Gastroesophageal sphincter (tissue), 3 donors: Measurements from ENCODE around the gene AXIN1.

Experiments
- CTCF ChIP-seq, 4 experiments: fragments of 200-600 bp in 2 of 4; fragments of 450-650 bp in 2 of 4; sonication (generic) in 1 of 4; IDR thresholded peaks; one replicate each; pipeline ENCODE4 v1.5.1; 2017 to 2019; ENCODE audit warnings: antibody characterized with exemption in 4 of 4, mild to moderate bottlenecking in 2 of 4, moderate library complexity in 2 of 4
- EP300 ChIP-seq: sonication (generic); formaldehyde crosslinking; IDR thresholded peaks from one replicate; pipeline ENCODE4 v1.6.1; 2017; ENCODE audit warnings: antibody characterized with exemption, mild to moderate bottlenecking
- POLR2A ChIP-seq, 2 donors: fragments of 450-650 bp; IDR thresholded peaks; one replicate each; pipeline ENCODE4 v1.6.1; 2017; ENCODE audit warnings: antibody characterized with exemption in 2 of 2, mild to moderate bottlenecking in 2 of 2, moderate library complexity in 1 of 2
- POLR2AphosphoS5 ChIP-seq: sonication (generic); formaldehyde crosslinking; IDR thresholded peaks from one replicate; pipeline ENCODE4 v1.6.1; 2017; ENCODE audit warnings: antibody characterized with exemption

GRCh38 chr16:270381-271255 lies 81.9 kb downstream of the AXIN1 start:
- no peak for TF ChIP-seq POLR2A (IDR thresholded peaks at IDR 0.05)
- no peak for TF ChIP-seq CTCF (IDR thresholded peaks at IDR 0.05)
- TF ChIP-seq EP300, result no peak
- TF ChIP-seq POLR2AphosphoS5, result no peak
